Caco-2 (cell line): Measurements from ENCODE around the gene NDUFS7. TPM values are rescaled to one million over a fixed set of nuclear protein-coding genes. Genes with fewer than 3 reads are reported as not detected.

Experiments
- BruUV-seq: library from RNA; stranded (reverse); fragments of 400-500 nt; replicated peaks from 2 replicates; lab custom pipeline; 2021; lab: Mats Ljungman, UMichigan
- CTCF ChIA-PET: fragments of 300-600 bp; sonication (Branson Sonifier 250); formaldehyde crosslinking; loops from one replicate; lab custom pipeline; 2022; ENCODE audit warnings: antibody characterized with exemption; lab: Charles Lee
- POLR2A ChIA-PET: fragments of 300-600 bp; sonication (Branson Sonifier 250); formaldehyde crosslinking; loops from one replicate; lab custom pipeline; 2022; ENCODE audit warnings: antibody characterized with exemption; lab: Charles Lee
- DNase-seq, 2 experiments: peaks; one replicate each; pipeline versions ENCODE4 v3.0.0 to v3.0.0-alpha.2; 2020 to 2022
- H3K27me3 ChIP-seq: replicated peaks from 2 replicates; pipeline ENCODE4 v1.6.0; 2011; ENCODE audit warnings: low read length; ENCODE audit not compliant: control insufficient read depth, insufficient read depth
- H3K36me3 ChIP-seq: 2 replicates; pipeline ENCODE4 v1.5.1; 2011; ENCODE audit warnings: low read length; ENCODE audit not compliant: control insufficient read depth, insufficient read depth
- H3K4me1 ChIP-seq: fragments of 250-450 bp; sonication (Bioruptor Pico); 2 replicates; pipeline ENCODE4 v1.5.1; 2020; ENCODE audit warnings: mild to moderate bottlenecking
- H3K4me3 ChIP-seq: 2 replicates; pipeline ENCODE4 v1.5.1; 2011; ENCODE audit warnings: low read depth, mild to moderate bottlenecking, control low read depth, low read length
- H3K9me3 ChIP-seq: fragments of 250-450 bp; sonication (Bioruptor Pico); 2 replicates; pipeline ENCODE4 v1.5.1; 2020; ENCODE audit warnings: mild to moderate bottlenecking, moderate library complexity
- H3K27ac Mint-ChIP-seq: one replicate; pipeline ENCODE4 v1.8.0; 2022; ENCODE audit warnings: mixed read lengths; ENCODE audit not compliant: unreplicated experiment
- H3K27me3 Mint-ChIP-seq: one replicate; pipeline ENCODE4 v1.8.0; 2022; ENCODE audit warnings: mixed read lengths; ENCODE audit not compliant: insufficient read depth, unreplicated experiment
- H3K36me3 Mint-ChIP-seq: one replicate; pipeline ENCODE4 v1.8.0; 2022; ENCODE audit warnings: mild to moderate bottlenecking, mixed read lengths; ENCODE audit not compliant: insufficient read depth, unreplicated experiment
- H3K4me1 Mint-ChIP-seq: one replicate; pipeline ENCODE4 v1.8.0; 2022; ENCODE audit warnings: low read depth, mixed read lengths; ENCODE audit not compliant: unreplicated experiment
- H3K4me3 Mint-ChIP-seq: one replicate; pipeline ENCODE4 v1.8.0; 2022; ENCODE audit warnings: mild to moderate bottlenecking, moderate library complexity, mixed read lengths; ENCODE audit not compliant: unreplicated experiment
- H3K9me3 Mint-ChIP-seq: one replicate; pipeline ENCODE4 v1.8.0; 2022; ENCODE audit warnings: mixed read lengths; ENCODE audit not compliant: unreplicated experiment
- CTCF ChIP-seq, 2 experiments: fragments of 200-600 bp in 1 of 2; IDR thresholded peaks; 1 replicate in 1 of 2; 2 replicates in 1 of 2; pipeline versions ENCODE4 v1.5.1 to v1.8.0; 2011 to 2022; ENCODE audit warnings: antibody characterized with exemption in 1 of 2, control low read depth in 1 of 2, inconsistent platforms in 1 of 2, low read depth in 1 of 2, low read length in 1 of 2, mild to moderate bottlenecking in 1 of 2, moderate library complexity in 1 of 2; ENCODE audit not compliant: insufficient read depth in 1 of 2, severe bottlenecking in 1 of 2, unreplicated experiment in 1 of 2
- intact Hi-C: fragments of 100-400 bp; cut with micrococcal nuclease; formaldehyde crosslinking; loops from one replicate; pipeline ENCODE4 v1.10.0; 2022; ENCODE audit not compliant: unreplicated experiment
- total RNA-seq: library from RNA; stranded (reverse); gene quantifications from 2 replicates; pipeline ENCODE4 v1.2.3, GENCODE V29; 2022

The NDUFS7 gene
- total RNA-seq, 1 experiment from 2014 or later: 111 TPM

GRCh38 chr19:1373042-1373533 lies 10.6 kb upstream of the NDUFS7 start:
- peaks cover 52% of the 10 kb centered on the region for H3K36me3 Mint-ChIP-seq
- TF ChIP-seq CTCF (IDR thresholded peaks at IDR 0.05; ENCODE audit: insufficient read depth in 1 of 2, low read depth in 1 of 2, low read length in 1 of 2, severe bottlenecking in 1 of 2, unreplicated experiment in 1 of 2): no peak
- Histone ChIP-seq H3K36me3 (no peaks in the 10 kb centered on the region), H3K4me3 (no peak overlapping the region), H3K4me1 (no peaks in the 10 kb centered on the region), H3K9me3 (no peaks in the 10 kb centered on the region), H3K27me3 (no peaks in the 10 kb centered on the region)
- ChIA-PET POLR2A (interaction anchor here (0.7 kb wide), 1 partner anchor 69 kb away, joined by 5 read pairs; no protein-coding TSS in a partner anchor), CTCF (no interaction called here)
- H3K27ac Mint-ChIP-seq: no peak overlapping the region
- no TSS peak for BruUV-seq
- no peak overlapping the region for H3K4me3 Mint-ChIP-seq
- no peaks in the 10 kb centered on the region for H3K4me1 Mint-ChIP-seq
- H3K27me3 Mint-ChIP-seq: no peaks in the 10 kb centered on the region
- H3K9me3 Mint-ChIP-seq: no peaks in the 10 kb centered on the region
- DNase-seq: no peak
- intact Hi-C loops: no loop called here

- no peak for DNase-seq
- H3K4me1 Mint-ChIP-seq: no peaks in the 10 kb centered on the region
- H3K27me3 ChIP-seq: no peaks in the 10 kb centered on the region
- ChIA-PET POLR2A (no interaction called here), CTCF (interaction anchor here (1.5 kb wide), 1 partner anchor 129 kb away, joined by 3 read pairs; no protein-coding TSS in a partner anchor)
- BruUV-seq: no TSS peak
- H3K9me3 ChIP-seq: no peaks in the 10 kb centered on the region
- TF ChIP-seq CTCF (IDR thresholded peaks at IDR 0.05; ENCODE audit: insufficient read depth in 1 of 2, low read depth in 1 of 2, low read length in 1 of 2, severe bottlenecking in 1 of 2, unreplicated experiment in 1 of 2): no peak
- no peaks in the 10 kb centered on the region for H3K27me3 Mint-ChIP-seq
- no peak overlapping the region for H3K27ac Mint-ChIP-seq
- H3K36me3 ChIP-seq: no peaks in the 10 kb centered on the region
- no peaks in the 10 kb centered on the region for H3K4me1 ChIP-seq
- H3K36me3 Mint-ChIP-seq: peaks cover 52% of the 10 kb centered on the region
- no peak overlapping the region for H3K4me3 Mint-ChIP-seq
- H3K4me3 ChIP-seq: no peak overlapping the region
- no peaks in the 10 kb centered on the region for H3K9me3 Mint-ChIP-seq
- intact Hi-C loops: no loop called here
Observed at GRCh38 chr19:1373534-1374249, 10.0 kb upstream of the NDUFS7 start.

- no peak for TF ChIP-seq CTCF (IDR thresholded peaks at IDR 0.05; ENCODE audit: insufficient read depth in 1 of 2, low read depth in 1 of 2, low read length in 1 of 2, severe bottlenecking in 1 of 2, unreplicated experiment in 1 of 2)
- Histone ChIP-seq H3K9me3 (no peaks in the 10 kb centered on the region), H3K4me3 (no peak overlapping the region), H3K27me3 (no peaks in the 10 kb centered on the region), H3K4me1 (no peaks in the 10 kb centered on the region), H3K36me3 (no peaks in the 10 kb centered on the region)
- Mint-ChIP-seq H3K27ac (no peak overlapping the region), H3K36me3 (peaks cover 52% of the 10 kb centered on the region), H3K4me3 (no peak overlapping the region), H3K27me3 (no peaks in the 10 kb centered on the region), H3K4me1 (no peaks in the 10 kb centered on the region), H3K9me3 (no peaks in the 10 kb centered on the region)
- CTCF ChIA-PET: interaction anchor here (1.5 kb wide), 1 partner anchor 130 kb away, joined by 3 read pairs; no protein-coding TSS in a partner anchor
- intact Hi-C loops: no loop called here
- DNase-seq: no peak
- POLR2A ChIA-PET: no interaction called here
- BruUV-seq: no TSS peak
Observed at GRCh38 chr19:1374250-1374577, 9.5 kb upstream of the NDUFS7 start.
